Measurements from ENCODE around the gene HK1. TPM values are rescaled to one million over a fixed set of nuclear protein-coding genes. Genes with fewer than 3 reads are reported as not detected.

The HK1 gene
- total RNA-seq: 170 and 182 TPM in 2 replicates

- DNase-seq (ENCODE audit: low read depth): no peak
- FAIRE-seq: no peak
Measured at GRCh38 chr10:69278446-69278963, at the start of gene HK1. Gene HK1, plus strand, starts transcription at chr10:69278496.

GRCh38 chr10:69229616-69229916, 48.7 kb upstream of the HK1 start:
- no peaks in the 10 kb centered on the region for H3K27me3 ChIP-seq (ENCODE audit: control insufficient read depth, insufficient read depth, low read length)
- DNase-seq (ENCODE audit: low read depth) (no peak), FAIRE-seq (no peak)
- TF ChIP-seq CTCF (IDR thresholded peaks at IDR 0.05; ENCODE audit: insufficient read depth, low read length, severe bottlenecking): no peak
- no peak overlapping the region for H3K4me3 ChIP-seq (ENCODE audit: low read depth, low read length)
- H3K36me3 ChIP-seq (ENCODE audit: control insufficient read depth, insufficient read depth, low read length): no peaks in the 10 kb centered on the region

More at GRCh38 chr10:69278446-69278963, at the start of gene HK1:
- no peak for TF ChIP-seq CTCF (IDR thresholded peaks at IDR 0.05; ENCODE audit: insufficient read depth, low read length, severe bottlenecking)
- Histone ChIP-seq H3K27me3 (ENCODE audit: control insufficient read depth, insufficient read depth, low read length) (no peaks in the 10 kb centered on the region), H3K4me3 (ENCODE audit: low read depth, low read length) (no peak within 1 kb of the TSS), H3K36me3 (ENCODE audit: control insufficient read depth, insufficient read depth, low read length) (no peaks in the 10 kb centered on the region)

- no peaks in the 10 kb centered on the region for H3K27me3 ChIP-seq (ENCODE audit: control insufficient read depth, insufficient read depth, low read length)
- H3K36me3 ChIP-seq (ENCODE audit: control insufficient read depth, insufficient read depth, low read length): no peaks in the 10 kb centered on the region
- DNase-seq (ENCODE audit: low read depth) (no peak), FAIRE-seq (no peak)
- no peak overlapping the region for H3K4me3 ChIP-seq (ENCODE audit: low read depth, low read length)
- no peak for TF ChIP-seq CTCF (IDR thresholded peaks at IDR 0.05; ENCODE audit: insufficient read depth, low read length, severe bottlenecking)
Measured at GRCh38 chr10:69230128-69230527, 48.2 kb upstream of the HK1 start.

- H3K36me3 ChIP-seq (ENCODE audit: control insufficient read depth, insufficient read depth, low read length): no peaks in the 10 kb centered on the region
- peak; percentile 96 for FAIRE-seq
- TF ChIP-seq CTCF (IDR thresholded peaks at IDR 0.05; ENCODE audit: insufficient read depth, low read length, severe bottlenecking): peak; percentile 9
- DNase-seq (ENCODE audit: low read depth): peak; percentile 85
- H3K27me3 ChIP-seq (ENCODE audit: control insufficient read depth, insufficient read depth, low read length): no peaks in the 10 kb centered on the region
- H3K4me3 ChIP-seq (ENCODE audit: low read depth, low read length): no peak overlapping the region
Measured at GRCh38 chr10:69232252-69232651, 46.0 kb upstream of the HK1 start.

GRCh38 chr10:69232736-69233480, 45.4 kb upstream of the HK1 start:
- no peak for TF ChIP-seq CTCF (IDR thresholded peaks at IDR 0.05; ENCODE audit: insufficient read depth, low read length, severe bottlenecking)
- FAIRE-seq (no peak), DNase-seq (ENCODE audit: low read depth) (no peak)

GRCh38 chr10:69234447-69234846, 43.8 kb upstream of the HK1 start:
- H3K4me3 ChIP-seq (ENCODE audit: low read depth, low read length): no peak overlapping the region
- FAIRE-seq (no peak), DNase-seq (ENCODE audit: low read depth) (no peak)
- TF ChIP-seq CTCF (IDR thresholded peaks at IDR 0.05; ENCODE audit: insufficient read depth, low read length, severe bottlenecking): no peak
- no peaks in the 10 kb centered on the region for H3K27me3 ChIP-seq (ENCODE audit: control insufficient read depth, insufficient read depth, low read length)
- H3K36me3 ChIP-seq (ENCODE audit: control insufficient read depth, insufficient read depth, low read length): no peaks in the 10 kb centered on the region

More at GRCh38 chr10:69232736-69233480, 45.4 kb upstream of the HK1 start:
- Histone ChIP-seq H3K27me3 (ENCODE audit: control insufficient read depth, insufficient read depth, low read length) (no peaks in the 10 kb centered on the region), H3K36me3 (ENCODE audit: control insufficient read depth, insufficient read depth, low read length) (no peaks in the 10 kb centered on the region), H3K4me3 (ENCODE audit: low read depth, low read length) (no peak overlapping the region)
